Stimulated activated CD8-positive, alpha-beta memory T cell treated with anti-CD3 and anti-CD28 coated beads, Interleukin-15, amount 100 ng/mL, for 48 hours (primary cell): ENCODE results near the gene MICU1.

Source experiments
- DNase-seq, 2 donors: peaks; one replicate each; pipeline ENCODE4 v3.0.0-alpha.2; 2020; ENCODE audit warnings: low read depth in 2 of 2

Gene MICU1

DNA sequence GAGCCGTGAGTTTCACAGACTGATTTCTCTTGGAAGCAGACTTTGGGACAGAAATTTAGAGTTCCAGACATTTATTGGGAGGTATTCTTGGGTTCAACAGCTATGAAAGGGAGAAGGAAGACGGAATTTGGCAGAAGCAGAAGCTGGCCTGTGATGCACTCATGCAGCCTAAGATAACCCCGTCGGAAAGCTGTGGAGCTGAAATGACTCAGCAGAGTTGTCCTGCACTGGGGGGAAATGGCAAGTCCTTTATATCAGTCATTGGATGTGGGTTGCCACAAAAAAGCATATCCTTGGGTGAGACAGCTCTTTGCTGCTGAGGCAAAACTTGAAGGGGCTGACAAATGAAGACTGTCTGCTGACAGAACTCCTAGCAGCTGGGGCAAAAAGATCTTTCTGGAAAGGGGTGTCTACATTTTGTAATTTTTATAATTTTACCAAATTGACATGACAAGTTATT, 11.5 kb upstream of the MICU1 start:
- peak; percentile 15 to 20 for DNase-seq

DNA sequence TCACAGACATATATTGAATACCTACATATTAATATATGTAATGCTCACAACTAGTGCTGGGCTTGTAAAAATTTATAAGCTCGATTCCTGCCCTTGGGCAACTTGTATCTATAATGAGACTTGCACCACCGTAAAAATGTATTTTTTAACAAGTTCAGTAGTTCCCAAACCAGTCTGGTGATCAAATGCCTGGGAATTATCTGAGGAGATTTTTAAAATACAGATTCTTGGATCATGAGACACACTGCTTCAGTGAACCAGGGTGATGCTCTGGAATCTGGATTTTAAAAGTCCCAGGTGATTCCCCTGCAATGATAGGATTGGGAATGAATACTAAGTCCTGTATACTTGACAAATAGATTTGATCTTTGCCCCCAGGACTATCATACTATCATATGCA, 4.3 kb upstream of the MICU1 start:
- no peak for DNase-seq

DNA sequence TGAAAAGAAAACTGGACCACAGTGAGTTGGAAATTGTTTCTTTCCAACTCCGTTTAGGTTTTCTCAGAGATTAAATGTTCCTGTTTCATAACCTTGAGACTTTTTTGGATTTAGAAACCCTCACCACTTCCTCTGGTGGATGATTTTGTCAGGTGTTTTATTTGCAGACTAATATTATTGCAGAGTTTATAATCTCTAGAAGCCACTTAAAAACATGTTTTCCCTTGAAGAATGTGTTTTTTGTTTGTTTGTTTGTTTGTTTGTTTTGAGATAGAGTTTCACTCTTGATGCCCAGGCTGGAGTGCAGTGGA, 520 bp upstream of the MICU1 start:
- DNase-seq = no peak

DNA sequence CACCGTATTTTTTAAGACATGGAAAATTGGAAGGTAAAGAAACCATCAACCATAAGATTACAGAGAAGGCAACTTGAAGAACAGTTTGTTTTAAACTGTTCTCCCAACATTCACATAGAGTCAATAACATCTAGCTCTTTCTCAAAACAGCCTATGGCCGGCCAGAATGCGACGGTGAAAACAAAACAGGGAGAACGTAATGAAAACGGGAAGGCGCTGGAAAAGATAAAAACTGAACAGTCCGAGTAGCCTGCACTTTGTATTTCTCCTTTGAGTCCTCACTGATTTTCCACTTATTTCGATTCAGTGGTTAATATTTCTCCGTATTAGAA, 637 bp downstream of the MICU1 start:
- DNase-seq = no peak

DNA sequence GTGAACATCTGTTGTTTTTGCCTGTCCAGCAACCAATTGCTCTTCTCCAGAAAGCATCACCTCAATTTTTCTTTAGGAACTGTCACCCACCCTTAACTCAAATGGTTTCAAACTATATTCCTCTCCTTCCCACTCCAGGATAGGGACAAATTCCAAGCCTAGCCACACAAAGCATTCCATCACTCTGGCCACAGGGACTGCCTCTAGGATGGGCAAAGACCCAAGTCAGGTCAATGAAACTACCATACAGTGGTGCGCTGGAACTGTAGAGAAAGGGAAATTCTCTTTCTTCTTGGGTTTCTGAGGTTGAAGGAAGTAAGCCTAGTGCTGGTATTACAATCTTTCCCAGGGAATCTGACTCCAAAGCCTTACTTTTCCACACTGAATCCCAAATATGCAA, 3.6 kb downstream of the MICU1 start:
- no peak for DNase-seq

DNA sequence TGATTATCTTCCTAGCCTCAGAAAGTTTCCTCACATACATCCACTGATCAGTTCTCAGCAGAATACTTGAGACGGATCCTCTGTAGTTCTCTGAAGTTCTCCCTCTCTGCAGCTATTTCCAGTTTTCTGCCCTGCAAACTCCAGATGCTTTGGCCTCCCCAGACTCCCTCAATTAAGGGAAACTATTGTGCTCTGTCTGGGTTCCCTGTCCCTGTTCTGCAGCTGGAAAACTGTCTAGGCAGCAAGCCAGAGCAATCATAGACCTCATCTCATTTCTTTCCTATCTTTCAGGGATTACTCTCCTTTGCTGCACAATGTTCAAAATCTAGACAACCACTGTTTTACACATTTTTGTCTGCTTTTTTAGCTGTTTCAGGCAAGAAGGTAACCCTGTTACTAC, 9.2 kb downstream of the MICU1 start:
- DNase-seq = no peak

DNA sequence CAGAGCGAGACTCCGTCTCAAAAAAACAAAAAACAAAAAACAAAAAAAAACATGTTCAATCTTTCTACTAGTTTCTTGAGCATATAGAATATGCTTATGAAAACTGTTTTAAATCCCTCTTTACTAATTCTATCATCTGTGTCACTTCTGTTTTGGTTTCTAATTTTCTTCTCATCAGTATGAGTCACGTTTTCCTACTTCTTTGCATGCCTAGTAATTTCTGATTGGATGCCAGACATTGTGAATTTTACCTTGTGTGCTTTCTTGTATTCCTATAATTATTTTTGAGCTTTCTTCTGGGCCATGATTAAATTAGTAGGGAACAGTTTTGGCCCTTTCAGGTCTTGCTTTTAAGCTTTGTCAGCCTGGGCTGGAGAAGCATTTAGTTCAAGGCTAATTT, 9.9 kb downstream of the MICU1 start:
- DNase-seq = no peak

DNA sequence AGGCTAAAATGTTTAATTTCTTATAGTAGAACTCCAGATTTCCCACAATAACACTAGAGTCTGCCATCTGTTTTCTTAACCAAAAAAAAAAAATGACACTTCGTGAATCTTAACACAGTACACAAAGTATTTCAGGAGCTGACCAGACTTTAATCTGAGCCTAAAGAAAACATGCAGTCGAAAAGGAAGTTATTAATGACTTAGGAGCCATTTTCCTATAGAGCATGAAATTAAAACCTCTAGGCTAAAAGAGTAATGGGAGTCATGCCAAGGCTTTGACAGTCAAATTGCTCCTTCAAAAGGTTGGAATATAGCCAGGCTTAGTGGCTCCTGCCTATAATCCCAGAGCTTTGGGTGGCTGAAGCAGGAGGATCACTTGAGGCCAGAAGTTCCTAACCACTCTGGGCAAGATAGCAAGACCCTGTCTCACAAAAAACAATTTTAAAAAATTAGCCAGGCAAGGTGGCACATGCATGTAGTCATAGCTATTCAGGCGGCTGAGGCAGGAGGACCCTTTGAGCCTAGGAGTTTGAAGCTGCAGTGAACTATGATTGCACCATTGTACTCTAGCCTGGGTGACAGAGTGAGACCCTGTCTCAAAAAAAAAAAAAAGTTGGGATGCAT, 13.6 kb downstream of the MICU1 start:
- no peak for DNase-seq

DNA sequence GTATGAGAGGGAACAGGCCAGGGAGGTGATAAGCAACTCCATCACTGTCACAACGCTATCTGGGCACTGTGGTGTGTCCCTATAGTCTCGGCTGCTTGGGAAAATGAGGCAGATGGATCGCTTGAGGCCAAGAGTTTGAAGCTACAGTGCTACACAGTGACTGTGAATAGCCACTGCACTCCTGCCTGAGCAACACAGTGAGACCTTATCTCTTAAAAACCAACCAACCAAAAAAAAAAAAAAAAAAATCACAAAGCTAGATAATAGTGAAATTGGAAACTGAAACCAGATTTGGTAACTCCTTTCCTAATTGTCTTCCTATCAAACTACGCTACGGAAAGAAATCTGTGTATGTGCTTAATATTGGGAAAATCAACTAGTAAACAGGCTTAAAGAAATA, 14.1 kb downstream of the MICU1 start:
- no peak for DNase-seq

DNA sequence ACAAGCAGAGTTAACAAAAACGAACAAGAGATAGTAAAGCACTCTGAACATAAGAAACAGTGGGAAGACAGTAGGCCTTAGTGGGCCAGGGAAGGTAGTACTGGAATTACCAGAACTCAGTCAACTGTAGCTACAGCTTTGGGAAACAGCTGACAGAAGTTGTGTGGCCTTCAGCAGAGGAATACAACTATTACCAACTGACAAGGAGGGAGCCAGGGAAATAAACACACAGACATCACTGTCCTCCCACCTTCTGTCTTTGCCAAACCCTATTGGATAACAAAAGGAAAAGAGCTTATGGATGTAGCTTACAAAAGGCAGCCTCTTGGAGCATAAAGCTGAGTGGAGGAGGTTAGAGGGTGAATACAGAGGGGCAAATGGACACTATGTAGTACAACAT, 15.4 kb downstream of the MICU1 start:
- no peak for DNase-seq

DNA sequence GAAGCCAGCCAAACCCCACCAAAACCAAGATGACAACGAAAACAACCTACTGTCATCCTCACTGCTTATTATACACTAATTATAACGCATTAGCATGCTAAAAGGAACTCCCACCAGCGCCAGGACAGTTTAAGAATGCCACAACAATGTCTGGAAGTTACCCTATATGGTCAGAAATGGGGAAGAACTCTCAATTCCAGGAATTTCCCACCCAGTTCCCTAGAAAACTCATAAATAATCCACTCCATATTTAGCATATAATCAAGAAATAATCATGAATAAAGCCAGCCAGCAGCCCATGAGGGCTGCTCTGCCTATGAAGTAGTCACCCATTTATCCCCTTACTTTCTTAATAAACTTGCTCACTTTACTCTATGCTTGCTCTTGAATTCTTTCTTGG, 20.8 kb downstream of the MICU1 start:
- DNase-seq = no peak

DNA sequence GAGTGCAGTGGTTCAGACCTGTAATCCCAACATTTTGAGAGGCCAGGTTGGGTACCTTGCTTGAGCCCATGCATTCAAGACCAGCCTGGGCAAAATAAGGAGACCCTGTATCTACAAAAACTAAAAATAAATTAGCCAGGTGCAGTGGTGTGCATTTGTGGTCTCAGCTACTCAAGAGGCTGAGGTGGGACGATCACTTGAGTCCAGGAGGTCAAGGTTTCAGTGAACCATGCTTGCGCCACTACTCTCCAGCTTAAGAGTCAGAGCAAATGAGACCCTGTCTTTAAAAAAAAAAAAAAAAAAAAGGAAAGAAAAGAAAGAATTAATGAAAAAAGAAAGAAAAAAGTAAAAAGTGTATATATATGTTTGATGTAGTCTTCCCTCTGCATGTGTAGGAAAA, 24.7 kb downstream of the MICU1 start:
- no peak for DNase-seq

DNA sequence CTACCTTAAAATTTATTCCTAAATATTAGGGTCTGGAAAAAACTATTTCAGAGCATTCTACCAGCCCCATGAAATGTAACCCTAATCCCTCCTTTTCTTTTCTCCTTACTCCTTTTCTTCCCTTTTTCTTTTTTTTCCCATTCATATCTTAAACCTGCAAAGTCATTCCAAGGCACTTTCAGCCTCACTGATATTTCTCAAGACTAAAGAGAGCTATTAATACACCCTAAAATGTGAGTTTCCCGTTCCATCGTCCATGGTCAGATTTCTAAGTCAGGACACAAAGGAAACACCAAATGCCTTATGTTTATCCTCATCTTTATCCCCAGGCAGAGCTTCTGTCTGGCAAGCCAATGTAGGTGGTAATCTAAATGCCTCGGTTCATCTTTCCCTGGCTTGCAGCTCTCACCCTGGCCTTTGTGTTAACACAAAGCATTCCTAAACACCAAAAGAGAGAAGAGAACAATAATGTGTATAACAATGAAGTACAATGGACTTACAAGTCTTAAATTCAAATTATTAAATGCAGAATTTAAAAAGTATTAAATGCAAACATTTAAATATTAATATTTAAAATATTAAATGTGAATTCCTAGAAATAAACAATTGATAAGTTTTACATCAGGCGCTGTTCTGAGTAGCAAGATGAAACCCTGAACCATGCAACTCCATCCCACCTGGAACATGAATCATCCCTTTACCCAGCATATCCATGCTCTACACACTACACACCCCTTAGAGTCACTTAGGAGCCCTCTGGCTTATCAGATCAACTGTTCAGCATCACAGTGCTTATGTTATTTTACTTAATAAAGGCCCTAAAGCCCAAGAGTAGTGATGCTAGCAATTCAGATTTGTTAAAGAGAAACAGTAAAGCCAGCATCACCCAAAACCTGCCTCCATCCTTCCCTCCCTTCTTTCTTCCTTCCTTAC, 26.8 kb downstream of the MICU1 start:
- no peak for DNase-seq

DNA sequence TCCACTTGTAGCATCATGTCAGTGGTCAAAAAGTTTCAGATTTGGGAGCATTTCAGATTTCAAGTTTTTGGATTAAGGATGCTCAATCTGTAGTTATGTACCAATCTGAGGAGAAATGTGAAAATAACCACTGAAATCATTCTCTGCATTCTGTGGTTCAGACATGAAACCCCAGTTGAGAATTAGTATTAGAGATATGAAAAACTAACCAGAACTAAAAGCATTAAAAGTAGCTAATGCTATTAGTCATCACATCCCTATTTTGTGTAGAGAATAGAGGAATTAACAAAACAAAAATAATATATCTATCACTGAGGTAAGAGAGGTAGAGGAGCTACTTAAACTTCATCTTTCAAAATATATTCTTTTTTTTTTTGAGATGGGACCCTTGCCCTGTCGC, 28.0 kb downstream of the MICU1 start:
- DNase-seq = no peak

DNA sequence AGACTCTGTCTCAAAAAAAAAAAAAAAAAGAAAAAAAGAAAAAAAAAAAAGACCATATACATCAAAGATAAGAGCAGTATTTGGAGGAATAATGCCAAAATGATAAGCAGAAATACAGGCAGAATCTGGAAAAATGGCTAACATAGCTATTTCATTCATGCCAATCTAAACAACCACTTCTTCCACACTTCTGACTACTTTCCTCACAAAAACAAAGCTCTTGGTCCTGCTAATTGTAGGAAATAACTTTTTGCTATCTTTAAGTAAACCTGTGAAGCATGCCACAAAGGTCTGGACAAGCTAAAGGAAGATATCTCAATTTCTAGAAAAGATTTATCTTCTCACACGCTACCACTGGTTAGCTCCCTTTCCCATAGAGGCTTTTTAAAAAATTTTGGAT, 30.4 kb downstream of the MICU1 start:
- no peak for DNase-seq

DNA sequence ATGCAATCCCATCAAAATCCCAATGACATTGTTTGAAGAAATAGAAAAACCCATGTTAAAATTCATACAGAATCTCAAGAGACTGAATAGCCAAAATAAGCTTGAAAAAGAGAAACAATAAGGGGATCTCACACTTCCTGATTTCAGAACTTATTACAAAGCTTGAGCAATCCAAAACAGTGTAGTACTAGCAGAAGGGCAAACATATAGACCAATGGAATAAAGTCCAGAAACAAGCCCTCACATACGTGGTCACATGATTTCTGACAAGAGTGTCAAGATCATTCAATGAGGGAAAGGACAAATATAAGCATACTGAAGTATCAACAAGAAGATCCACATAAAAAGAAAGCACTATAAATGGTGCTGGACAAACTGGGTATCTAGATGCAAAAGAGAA, 31.9 kb downstream of the MICU1 start:
- no peak for DNase-seq

DNA sequence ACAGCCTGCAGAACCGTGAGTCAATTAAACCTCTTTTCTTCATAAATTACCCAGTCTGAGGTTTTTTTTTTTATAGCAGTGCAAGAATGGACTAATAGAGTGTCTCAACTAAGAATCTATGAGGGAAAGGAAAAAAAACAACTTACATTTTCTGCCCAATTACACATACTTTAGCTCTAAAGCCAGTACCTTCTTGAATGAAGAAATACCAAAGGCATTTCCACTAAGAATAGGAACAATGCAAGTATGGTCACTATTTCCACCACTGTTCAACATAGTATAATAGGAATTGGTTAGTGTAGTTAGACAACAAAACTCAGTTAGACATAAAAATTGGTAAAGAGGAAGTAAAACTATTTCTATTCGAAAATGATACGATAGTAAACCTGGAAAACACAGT, 37.6 kb downstream of the MICU1 start:
- DNase-seq = no peak

DNA sequence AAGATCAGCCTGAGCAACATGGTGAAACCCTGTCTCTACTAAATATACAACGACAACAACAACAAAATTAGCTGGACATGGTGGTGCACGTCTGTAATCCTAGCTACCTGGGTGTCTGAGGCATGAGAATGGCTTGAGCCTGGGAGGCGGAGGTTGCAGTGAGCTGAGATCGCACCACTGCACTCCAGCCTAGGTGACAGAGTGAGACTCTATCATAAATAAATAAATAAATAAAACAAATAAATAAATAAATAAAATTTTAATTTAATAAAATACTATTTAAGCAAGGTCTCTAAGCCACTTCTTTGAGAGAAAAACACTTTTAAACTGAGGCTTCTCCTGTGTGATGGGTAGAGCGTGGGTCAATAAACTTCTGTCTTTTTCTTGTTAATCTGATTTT, 38.3 kb downstream of the MICU1 start:
- no peak for DNase-seq

DNA sequence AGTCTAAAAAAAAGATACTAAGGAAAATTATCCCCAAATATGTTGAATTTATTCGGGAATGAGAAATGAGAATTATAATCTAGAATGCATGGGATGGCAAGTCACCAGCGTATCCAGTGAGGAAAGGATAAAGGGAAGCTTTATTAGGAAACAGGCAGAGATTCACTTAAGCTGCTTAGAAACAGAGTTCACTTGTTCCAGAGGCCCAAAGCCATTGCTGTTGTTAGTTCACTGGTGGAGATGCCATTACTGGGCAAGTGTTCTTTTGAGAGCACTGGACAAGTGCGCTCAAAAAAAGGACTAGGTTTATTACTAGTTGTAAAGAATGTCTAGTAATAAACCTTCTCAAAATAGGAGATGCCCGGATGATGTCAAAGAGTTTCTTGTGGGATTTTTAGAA, 51.2 kb downstream of the MICU1 start:
- DNase-seq = no peak

DNA sequence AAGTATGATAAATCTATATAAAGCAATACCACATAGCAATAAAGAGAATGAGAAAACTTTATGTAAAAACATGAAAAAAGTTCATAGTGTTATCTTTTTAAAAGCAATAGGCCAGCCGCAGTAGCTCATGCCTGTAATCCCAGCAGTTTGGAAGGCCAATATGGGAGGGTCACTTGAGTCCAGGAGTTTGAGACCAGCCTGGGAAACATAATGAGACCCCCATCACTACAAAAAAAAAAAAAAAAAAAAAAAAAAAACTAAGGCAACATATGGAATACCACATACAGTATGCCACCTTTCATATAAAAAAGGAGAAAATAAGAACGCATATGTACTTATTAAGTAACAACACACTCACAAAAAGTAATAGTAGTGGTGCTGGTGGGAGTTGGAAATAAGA, 52.8 kb downstream of the MICU1 start:
- DNase-seq = no peak

DNA sequence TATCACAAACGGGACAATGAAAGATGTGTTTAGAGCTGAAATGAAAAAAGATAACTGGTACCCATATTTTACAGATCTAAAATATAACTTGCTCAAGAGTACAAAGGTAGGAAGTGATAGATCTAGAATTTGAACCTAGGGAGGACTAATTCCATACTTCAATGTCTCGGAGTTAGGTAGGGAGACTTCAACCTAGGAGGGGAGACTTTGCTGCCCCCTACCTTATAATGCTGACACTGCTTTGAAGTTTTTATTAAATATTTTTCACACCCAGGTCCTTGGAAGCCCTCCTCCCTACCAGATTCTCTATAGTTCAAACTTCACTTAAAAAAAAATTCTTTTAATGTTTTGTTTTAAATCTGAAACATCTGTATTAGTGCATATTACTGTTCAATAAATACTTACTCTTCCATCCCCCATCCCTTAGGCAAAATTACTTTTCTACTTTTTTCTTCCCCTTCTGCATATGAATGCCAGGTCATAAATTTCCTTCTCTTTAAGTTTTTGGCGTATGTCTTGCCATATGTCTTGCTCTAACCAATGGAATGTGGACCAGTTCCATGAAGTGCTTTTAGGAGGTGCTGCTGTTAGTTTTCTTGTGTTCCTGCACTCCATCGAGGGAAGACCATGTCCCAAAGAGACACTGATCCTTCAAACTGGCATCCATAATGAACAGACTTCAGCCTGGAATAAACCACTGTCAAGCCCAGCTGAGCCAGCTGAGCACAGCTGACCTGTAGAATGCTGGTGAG, 57.8 kb downstream of the MICU1 start:
- no peak for DNase-seq

DNA sequence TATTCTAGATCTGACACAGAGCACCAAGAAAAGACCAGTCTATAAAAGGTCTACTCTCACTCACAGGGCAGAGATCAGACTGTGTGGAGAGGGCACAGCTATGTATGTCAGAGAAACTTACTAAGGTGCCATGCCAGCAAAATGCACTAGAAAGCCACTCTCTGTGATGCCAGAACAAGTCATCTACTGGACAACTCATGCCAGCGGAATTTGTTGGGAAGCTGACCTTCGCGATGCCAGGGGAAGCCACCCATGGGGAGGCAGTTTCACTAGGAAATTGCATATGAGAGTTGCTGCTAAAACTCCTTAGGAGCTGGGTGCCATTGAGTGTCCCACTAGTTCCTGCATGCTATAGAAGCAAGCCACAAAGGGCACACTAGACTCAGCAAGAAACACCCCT, 58.5 kb downstream of the MICU1 start:
- no peak for DNase-seq

DNA sequence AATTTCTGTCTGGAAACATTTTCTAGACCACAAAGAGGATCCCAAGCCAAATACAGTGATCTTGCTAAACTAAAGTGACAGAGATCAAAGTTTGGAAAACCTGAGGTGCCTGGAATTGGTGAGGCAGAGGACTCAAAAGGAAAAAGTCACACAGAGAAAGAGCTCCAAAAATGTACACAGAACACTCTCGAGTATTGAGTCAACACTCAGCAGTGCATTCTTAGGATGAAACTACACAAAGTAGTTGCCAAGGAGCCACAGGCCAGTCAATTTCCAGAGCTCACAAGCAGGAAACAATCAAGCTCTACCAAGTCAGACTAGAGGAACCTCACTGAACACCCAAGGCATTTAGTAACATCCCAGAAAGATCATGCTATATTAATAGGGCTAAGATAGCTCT, 61.3 kb downstream of the MICU1 start:
- DNase-seq = peak in 1 of 2 donors; percentile 13
